ENCODE data around the gene VAT1L. TPM values are rescaled to one million over a fixed set of nuclear protein-coding genes. Genes with fewer than 3 reads are reported as not detected.

Gene VAT1L
- total and polyA plus RNA-seq, 2 donors (not counting 1 experiment from before 2014, with no cell fraction given), result not detected

- H2AFZ ChIP-seq (ENCODE audit: insufficient read depth, low read depth, low read length, poor library complexity, severe bottlenecking), result no peak overlapping the region
- ChIA-PET POLR2A (no interaction called here), CTCF (no interaction called here)
- Mint-ChIP-seq H3K4me3 (no peak overlapping the region), H3K9me3 (ENCODE audit: insufficient read depth) (no peaks in the 10 kb centered on the region), H3K27ac (no peak overlapping the region), H3K27me3 (peaks cover 4% of the 10 kb centered on the region), H3K4me1 (no peaks in the 10 kb centered on the region)
- no peak overlapping the region for H3K4me3 ChIP-seq (ENCODE audit: control extremely low read depth in 1 of 5, extremely low read depth in 1 of 5, insufficient read depth in 1 of 5, low read depth in 2 of 5, low read length in 4 of 5)
- no peaks in the 10 kb centered on the region for H3K9me3 ChIP-seq (ENCODE audit: control extremely low read depth in 1 of 3, control insufficient read depth in 2 of 3, insufficient read depth in 1 of 3, low read length in 2 of 3)
- intact Hi-C loops (cut with micrococcal nuclease), result no loop called here
- DNase-seq (no peak), ATAC-seq (ENCODE audit: low read depth) (no peak)
- H3K27ac ChIP-seq (ENCODE audit: low read length in 2 of 2), result no peak overlapping the region
- H3K79me2 ChIP-seq (ENCODE audit: control insufficient read depth, insufficient read depth, low read length), result no peaks in the 10 kb centered on the region
- no peak overlapping the region for H3K4me2 ChIP-seq (replicated peaks; ENCODE audit: low read depth, low read length, poor library complexity, severe bottlenecking)
- no peaks in the 10 kb centered on the region for H4K20me1 ChIP-seq (ENCODE audit: control insufficient read depth, insufficient read depth, low read length, poor library complexity, severe bottlenecking)
- H3K4me1 ChIP-seq (ENCODE audit: control insufficient read depth in 2 of 2, insufficient read depth in 2 of 2, low read length in 2 of 2), result no peaks in the 10 kb centered on the region
- TF ChIP-seq CTCF (IDR thresholded peaks at IDR 0.05) (no peak), EZH2 (IDR thresholded peaks at IDR 0.05; ENCODE audit: borderline replicate concordance, insufficient read depth, low read depth, low read length, poor library complexity, severe bottlenecking) (no peak)
- H3K36me3 ChIP-seq (replicated peaks in 1 of 2; ENCODE audit: control extremely low read depth in 1 of 2, control insufficient read depth in 1 of 2, extremely low read depth in 1 of 2, insufficient read depth in 2 of 2, low read length in 1 of 2), result no peaks in the 10 kb centered on the region
- 77% methylated on average over 4 of the region's 6 CpGs for WGBS (ENCODE audit: insufficient coverage)
- H3K27me3 ChIP-seq (replicated peaks in 1 of 4; ENCODE audit: control extremely low read depth in 1 of 4, control insufficient read depth in 3 of 4, insufficient read depth in 4 of 4, low read length in 3 of 4), result no peaks in the 10 kb centered on the region
- no peak overlapping the region for H3K9ac ChIP-seq (ENCODE audit: low read length)
Observed at GRCh38 chr16:77922228-77922754, 133.9 kb downstream of the VAT1L start.

- ChIA-PET POLR2A (no interaction called here), CTCF (interaction anchor here (1.0 kb wide), 1 partner anchor 15 kb away, joined by 3 read pairs; no protein-coding TSS in a partner anchor)
- H3K27me3 Mint-ChIP-seq, result peaks cover 4% of the 10 kb centered on the region
- no CpG with 5 or more reads among the region's 4 CpGs for WGBS (ENCODE audit: insufficient coverage)
- no peaks in the 10 kb centered on the region for H3K27me3 ChIP-seq (replicated peaks in 1 of 4; ENCODE audit: control extremely low read depth in 1 of 4, control insufficient read depth in 3 of 4, insufficient read depth in 4 of 4, low read length in 3 of 4)
- intact Hi-C loops (cut with micrococcal nuclease), result no loop called here
- H3K4me2 ChIP-seq (replicated peaks; ENCODE audit: low read depth, low read length, poor library complexity, severe bottlenecking), result no peak overlapping the region
- H3K27ac ChIP-seq (ENCODE audit: low read length in 2 of 2), result no peak overlapping the region
- no peak overlapping the region for H3K4me3 ChIP-seq (ENCODE audit: control extremely low read depth in 1 of 5, extremely low read depth in 1 of 5, insufficient read depth in 1 of 5, low read depth in 2 of 5, low read length in 4 of 5)
- ATAC-seq (ENCODE audit: low read depth) (no peak), DNase-seq (no peak)
- H3K9me3 ChIP-seq (ENCODE audit: control extremely low read depth in 1 of 3, control insufficient read depth in 2 of 3, insufficient read depth in 1 of 3, low read length in 2 of 3), result no peaks in the 10 kb centered on the region
- H3K79me2 ChIP-seq (ENCODE audit: control insufficient read depth, insufficient read depth, low read length), result no peaks in the 10 kb centered on the region
- no peaks in the 10 kb centered on the region for H4K20me1 ChIP-seq (ENCODE audit: control insufficient read depth, insufficient read depth, low read length, poor library complexity, severe bottlenecking)
- H3K9me3 Mint-ChIP-seq (ENCODE audit: insufficient read depth), result no peaks in the 10 kb centered on the region
- H2AFZ ChIP-seq (ENCODE audit: insufficient read depth, low read depth, low read length, poor library complexity, severe bottlenecking), result no peak overlapping the region
- H3K4me3 Mint-ChIP-seq, result no peak overlapping the region
- no peaks in the 10 kb centered on the region for H3K4me1 Mint-ChIP-seq
- H3K4me1 ChIP-seq (ENCODE audit: control insufficient read depth in 2 of 2, insufficient read depth in 2 of 2, low read length in 2 of 2), result no peaks in the 10 kb centered on the region
- no peak overlapping the region for H3K27ac Mint-ChIP-seq
- H3K9ac ChIP-seq (ENCODE audit: low read length), result no peak overlapping the region
- TF ChIP-seq EZH2 (IDR thresholded peaks at IDR 0.05; ENCODE audit: borderline replicate concordance, insufficient read depth, low read depth, low read length, poor library complexity, severe bottlenecking) (no peak), CTCF (IDR thresholded peaks at IDR 0.05) (no peak)
- H3K36me3 ChIP-seq (replicated peaks in 1 of 2; ENCODE audit: control extremely low read depth in 1 of 2, control insufficient read depth in 1 of 2, extremely low read depth in 1 of 2, insufficient read depth in 2 of 2, low read length in 1 of 2), result no peaks in the 10 kb centered on the region
Observed at GRCh38 chr16:77925531-77925930, 137.2 kb downstream of the VAT1L start.

Data from B cell (primary cell).